Measurements from ENCODE around the gene STK32A.

The STK32A gene

DNA sequence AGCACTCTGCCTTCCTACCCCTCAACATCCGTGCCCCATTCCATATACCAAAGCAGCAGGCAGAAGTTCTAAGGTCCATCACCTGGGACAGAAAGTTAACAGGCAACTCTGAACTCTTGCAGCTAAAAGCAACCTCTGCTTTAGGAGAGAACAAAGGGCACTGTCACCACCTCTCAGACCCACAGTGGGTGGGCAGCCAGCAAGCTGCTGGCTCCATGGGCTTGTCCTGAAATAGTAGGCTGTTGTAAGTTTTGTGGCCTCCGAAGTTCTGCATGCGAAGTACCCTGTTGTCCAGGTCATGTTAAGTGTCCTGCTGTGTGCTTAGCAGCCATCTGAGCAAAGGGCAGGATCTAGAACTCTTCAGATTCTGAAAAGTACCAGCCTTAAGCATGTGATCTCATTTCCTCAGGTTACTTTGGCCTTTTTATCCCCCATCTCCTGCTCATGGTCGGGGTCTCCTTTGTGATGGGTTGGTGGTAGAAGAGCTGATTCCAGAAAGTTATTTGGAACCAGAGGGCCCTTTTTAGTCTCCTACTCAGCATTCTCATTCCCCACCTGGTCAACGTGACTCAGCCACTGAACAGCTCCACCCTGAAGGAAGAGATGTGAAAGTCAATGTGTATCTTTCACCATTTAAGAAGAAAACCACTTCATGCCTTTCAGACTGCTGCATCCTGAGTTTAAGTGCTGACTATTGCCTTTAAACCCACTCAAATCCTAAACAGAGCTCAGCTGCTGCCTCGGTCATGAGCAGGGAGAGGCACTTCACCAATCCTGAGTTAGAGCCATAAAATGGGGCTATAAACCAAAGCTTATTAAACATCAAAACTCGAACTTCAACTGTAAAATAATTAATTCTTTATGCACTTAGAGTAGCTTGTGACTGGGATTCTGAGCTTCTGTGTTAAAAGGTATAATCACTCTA lies 153.6 kb downstream of the STK32A start:
- H3K9me3 ChIP-seq (ENCODE audit: control insufficient read depth, low read length) = no peaks in the 10 kb centered on the region
- no peak overlapping the region for H3K27ac ChIP-seq
- no peaks in the 10 kb centered on the region for H3K27me3 ChIP-seq (ENCODE audit: control insufficient read depth, insufficient read depth, low read length)
- TF ChIP-seq, protein P1, sequence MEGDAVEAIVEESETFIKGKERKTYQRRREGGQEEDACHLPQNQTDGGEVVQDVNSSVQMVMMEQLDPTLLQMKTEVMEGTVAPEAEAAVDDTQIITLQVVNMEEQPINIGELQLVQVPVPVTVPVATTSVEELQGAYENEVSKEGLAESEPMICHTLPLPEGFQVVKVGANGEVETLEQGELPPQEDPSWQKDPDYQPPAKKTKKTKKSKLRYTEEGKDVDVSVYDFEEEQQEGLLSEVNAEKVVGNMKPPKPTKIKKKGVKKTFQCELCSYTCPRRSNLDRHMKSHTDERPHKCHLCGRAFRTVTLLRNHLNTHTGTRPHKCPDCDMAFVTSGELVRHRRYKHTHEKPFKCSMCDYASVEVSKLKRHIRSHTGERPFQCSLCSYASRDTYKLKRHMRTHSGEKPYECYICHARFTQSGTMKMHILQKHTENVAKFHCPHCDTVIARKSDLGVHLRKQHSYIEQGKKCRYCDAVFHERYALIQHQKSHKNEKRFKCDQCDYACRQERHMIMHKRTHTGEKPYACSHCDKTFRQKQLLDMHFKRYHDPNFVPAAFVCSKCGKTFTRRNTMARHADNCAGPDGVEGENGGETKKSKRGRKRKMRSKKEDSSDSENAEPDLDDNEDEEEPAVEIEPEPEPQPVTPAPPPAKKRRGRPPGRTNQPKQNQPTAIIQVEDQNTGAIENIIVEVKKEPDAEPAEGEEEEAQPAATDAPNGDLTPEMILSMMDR (IDR thresholded peaks at IDR 0.05) = no peak
- no peaks in the 10 kb centered on the region for H3K36me3 ChIP-seq (ENCODE audit: control insufficient read depth, insufficient read depth, low read length)
- H2AFZ ChIP-seq = no peak overlapping the region
- H3K4me2 ChIP-seq (ENCODE audit: low read length) = no peak overlapping the region
- no peak overlapping the region for H3K4me3 ChIP-seq (ENCODE audit: low read depth, low read length)
- peaks cover 3% of the 10 kb centered on the region for H3K4me1 ChIP-seq
- H3K79me2 ChIP-seq = no peaks in the 10 kb centered on the region
- H3K9ac ChIP-seq = no peak overlapping the region

DNA sequence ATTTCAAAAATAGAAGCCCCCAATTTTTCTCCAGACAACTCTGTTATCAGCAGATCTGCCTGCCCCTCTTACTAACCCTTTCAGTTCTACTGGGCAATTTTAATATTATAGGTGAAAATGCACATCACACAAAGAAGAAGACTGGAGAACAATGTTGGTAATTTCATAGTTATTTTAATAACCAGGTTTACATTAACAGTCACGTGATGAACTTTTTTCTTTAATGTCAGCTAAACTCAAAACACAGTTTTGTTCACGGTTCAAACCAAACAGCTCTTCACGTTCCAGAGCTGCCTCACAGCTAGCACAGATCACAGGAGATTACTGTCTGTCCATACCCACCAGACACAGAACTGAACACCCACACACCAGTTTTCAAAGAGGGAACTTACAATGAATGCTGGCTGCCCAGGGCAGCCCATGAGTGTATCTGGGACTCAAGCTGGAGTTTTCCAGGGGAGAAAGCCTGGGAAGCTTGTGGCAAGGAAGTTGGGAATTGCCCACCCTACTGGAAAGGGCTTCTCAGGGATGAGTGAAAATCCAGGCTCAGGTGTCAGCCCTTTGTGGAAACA lies 155.9 kb downstream of the STK32A start:
- Histone ChIP-seq H3K9me3 (ENCODE audit: control insufficient read depth, low read length) (no peaks in the 10 kb centered on the region), H3K27me3 (ENCODE audit: control insufficient read depth, insufficient read depth, low read length) (no peaks in the 10 kb centered on the region), H3K79me2 (no peaks in the 10 kb centered on the region), H3K4me2 (ENCODE audit: low read length) (no peak overlapping the region), H3K9ac (no peak overlapping the region), H2AFZ (no peak overlapping the region), H3K4me1 (no peaks in the 10 kb centered on the region), H3K36me3 (ENCODE audit: control insufficient read depth, insufficient read depth, low read length) (no peaks in the 10 kb centered on the region), H3K27ac (no peak overlapping the region), H3K4me3 (ENCODE audit: low read depth, low read length) (no peak overlapping the region)
- TF ChIP-seq, protein P1 (IDR thresholded peaks at IDR 0.05) = no peak

DNA sequence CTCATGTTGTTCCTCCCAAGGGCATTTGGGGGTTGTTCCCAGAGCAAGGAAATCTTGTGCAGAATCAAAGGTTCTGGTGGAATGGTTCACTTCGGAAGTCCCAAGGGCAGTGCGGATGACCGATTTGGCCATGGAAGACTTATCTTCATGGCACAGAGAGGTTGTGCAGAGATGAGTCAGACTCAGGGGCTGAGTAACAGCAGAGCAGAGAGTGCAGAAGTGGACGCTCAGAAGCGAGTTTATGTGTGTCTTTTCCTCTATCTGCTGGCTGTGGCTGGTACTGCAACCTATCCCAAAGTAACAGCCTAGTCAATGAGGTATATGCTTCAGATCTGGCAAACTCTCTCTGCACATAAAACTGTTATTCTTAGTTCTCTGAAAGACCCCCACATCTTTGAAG lies 157.0 kb downstream of the STK32A start:
- Histone ChIP-seq H3K4me2 (ENCODE audit: low read length) (no peak overlapping the region), H2AFZ (no peak overlapping the region), H3K36me3 (ENCODE audit: control insufficient read depth, insufficient read depth, low read length) (no peaks in the 10 kb centered on the region), H3K27me3 (ENCODE audit: control insufficient read depth, insufficient read depth, low read length) (no peaks in the 10 kb centered on the region), H3K9ac (no peak overlapping the region), H3K4me3 (ENCODE audit: low read depth, low read length) (no peak overlapping the region), H3K9me3 (ENCODE audit: control insufficient read depth, low read length) (no peaks in the 10 kb centered on the region), H3K27ac (no peak overlapping the region), H3K4me1 (no peaks in the 10 kb centered on the region), H3K79me2 (no peaks in the 10 kb centered on the region)
- TF ChIP-seq, protein P1 (IDR thresholded peaks at IDR 0.05) = peak; percentile 28

DNA sequence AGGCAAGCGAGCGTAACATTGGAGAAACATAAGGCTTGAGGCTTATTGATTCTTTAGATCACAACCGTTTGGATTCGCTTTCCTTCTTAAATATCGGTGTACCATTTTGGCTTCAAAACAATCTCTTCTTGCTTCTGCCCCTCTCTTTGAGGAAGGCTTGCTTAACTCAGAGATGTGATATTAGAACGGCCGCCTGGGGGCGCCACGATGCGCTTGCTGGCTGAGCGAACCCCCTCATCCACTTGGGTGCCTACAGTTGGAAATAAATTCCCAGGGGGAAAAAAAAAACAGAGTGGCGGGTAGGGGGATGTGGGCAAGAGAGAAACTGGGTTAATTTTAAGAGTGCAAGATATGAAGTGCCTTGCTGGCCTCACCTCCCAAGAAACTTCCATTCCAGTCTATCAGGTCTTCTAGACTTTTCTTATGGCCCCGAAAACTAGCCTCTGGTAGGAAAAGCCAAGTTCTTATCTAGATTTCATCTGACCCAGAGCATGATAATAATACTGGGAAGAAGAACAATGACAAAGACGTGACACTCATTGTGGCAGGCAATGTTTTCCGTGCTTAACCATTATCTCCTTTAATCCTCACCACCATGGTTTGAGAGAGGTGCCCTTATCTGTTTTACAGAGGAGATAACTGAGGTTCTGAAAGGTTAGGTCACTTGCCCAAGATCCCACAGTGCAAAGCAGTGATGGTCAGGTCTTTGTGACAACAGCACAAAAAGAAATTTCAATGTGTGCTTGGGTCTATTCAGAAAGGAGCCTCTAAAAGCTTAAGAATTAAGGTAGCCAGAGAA lies 159.2 kb downstream of the STK32A start:
- H3K27ac ChIP-seq = no peak overlapping the region
- H3K4me3 ChIP-seq (ENCODE audit: low read depth, low read length) = no peak overlapping the region
- H3K4me1 ChIP-seq = no peaks in the 10 kb centered on the region
- no peaks in the 10 kb centered on the region for H3K36me3 ChIP-seq (ENCODE audit: control insufficient read depth, insufficient read depth, low read length)
- TF ChIP-seq, protein P1 (IDR thresholded peaks at IDR 0.05) = no peak
- H3K4me2 ChIP-seq (ENCODE audit: low read length) = no peak overlapping the region
- H3K9ac ChIP-seq = no peak overlapping the region
- no peaks in the 10 kb centered on the region for H3K27me3 ChIP-seq (ENCODE audit: control insufficient read depth, insufficient read depth, low read length)
- H2AFZ ChIP-seq = no peak overlapping the region
- no peaks in the 10 kb centered on the region for H3K9me3 ChIP-seq (ENCODE audit: control insufficient read depth, low read length)
- H3K79me2 ChIP-seq = no peaks in the 10 kb centered on the region
